T47D (cell line): ENCODE measurements around the gene CFAP97.
A peak's percentile ranks its signal among the peaks of the same experiment; 100 is the strongest.

Experiments
- DNase-seq, 2 experiments: peaks; one replicate each; pipeline versions ENCODE4 v3.0.0 to v3.0.0-alpha.2; 2011 to 2012; ENCODE audit warnings: low read depth in 1 of 2, low spot score in 1 of 2
- JUND ChIP-seq: IDR thresholded peaks from 2 replicates; pipeline ENCODE4 v1.6.1; 2012; ENCODE audit warnings: low read depth
- in situ Hi-C: cut with HindIII; loops from 2 replicates; pipeline ENCODE4 v1.10.0; 2016; ENCODE audit warnings: low sequenced_read_pairs, low pct_unique_long_range_greater_than_20kb

The CFAP97 gene

GRCh38 chr4:185235843-185236503 lies 32.2 kb upstream of the CFAP97 start:
- peak in 1 of 2 experiments; percentile 11 for DNase-seq
- no peak for TF ChIP-seq JUND
- in situ Hi-C loops, result no loop called here

DNA sequence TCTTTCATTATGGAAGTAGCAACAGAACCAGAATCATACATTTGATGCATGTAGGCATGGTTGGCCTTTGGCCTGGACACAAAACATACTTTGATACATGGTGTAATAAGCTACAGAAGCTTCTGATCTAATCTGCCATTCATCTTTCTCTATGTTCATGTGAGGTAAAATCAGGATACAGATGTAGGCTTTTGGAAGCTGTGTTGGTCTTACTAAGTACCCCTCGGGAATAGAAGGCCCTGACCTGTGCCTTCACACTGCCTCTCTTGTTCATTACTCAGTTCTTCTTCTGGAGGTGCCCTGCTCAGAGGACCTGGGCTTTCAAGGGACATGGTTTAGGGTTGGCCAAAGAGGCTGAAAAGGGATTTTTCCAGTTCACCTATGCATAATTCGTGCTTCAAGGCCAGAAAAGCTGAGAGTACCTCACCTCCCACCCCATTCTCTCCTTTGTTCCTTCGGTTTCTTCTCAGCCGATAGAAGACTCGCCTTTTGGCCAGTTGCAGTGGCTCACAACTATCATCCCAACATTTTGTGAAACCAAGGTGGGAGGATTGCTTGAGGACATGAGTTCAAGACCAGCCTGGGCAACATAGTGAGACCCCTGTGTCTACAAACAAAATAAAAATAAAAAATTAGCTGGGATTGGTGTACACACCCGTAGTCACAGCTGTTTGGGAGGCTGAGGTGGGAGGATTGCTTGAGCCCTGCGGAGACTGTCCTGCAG lies 31.5 kb upstream of the CFAP97 start:
- TF ChIP-seq JUND, result no peak
- no peak for DNase-seq
- in situ Hi-C loops, result no loop called here

- DNase-seq, result no peak
- in situ Hi-C loops, result no loop called here
- TF ChIP-seq JUND, result no peak
Observed at GRCh38 chr4:185232370-185232769, 28.6 kb upstream of the CFAP97 start.

DNA sequence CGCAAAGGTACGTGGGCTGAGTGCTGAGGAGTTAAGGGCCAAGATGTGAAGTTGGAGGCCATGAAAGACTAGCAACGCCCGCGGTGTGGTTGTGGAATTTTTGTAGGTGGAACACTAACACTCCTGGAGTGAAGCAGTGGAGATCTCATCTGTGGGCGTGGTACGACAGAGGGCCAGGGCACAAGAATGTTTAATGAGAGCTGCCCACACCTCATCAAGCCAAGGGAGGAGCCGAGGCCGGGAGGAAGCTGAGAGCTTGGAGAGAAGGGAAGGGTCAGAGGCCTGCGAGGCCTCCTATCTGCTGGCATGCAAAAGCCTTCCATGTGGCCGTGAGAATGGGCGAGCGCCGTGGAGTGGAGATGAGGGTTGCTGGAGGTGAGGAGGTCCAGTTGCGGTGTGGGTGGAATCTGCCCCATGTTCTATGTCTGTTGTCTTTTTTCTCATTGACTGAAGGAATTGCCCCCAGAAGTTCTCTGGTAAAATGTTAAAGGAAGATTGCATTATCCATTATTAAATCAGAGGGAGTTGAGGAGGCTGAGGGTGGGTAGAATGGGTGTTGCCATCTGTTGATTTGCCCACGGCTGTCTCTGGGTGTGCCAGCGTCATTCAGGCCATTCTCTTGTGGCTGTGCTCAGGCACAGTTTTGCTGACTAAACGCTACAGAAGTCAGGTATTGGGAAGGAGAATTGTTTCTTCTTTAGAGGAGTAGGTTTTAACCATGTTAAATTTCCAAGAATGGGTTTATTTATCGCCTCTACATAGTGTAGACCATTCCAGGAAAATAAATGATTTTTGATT lies 25.4 kb upstream of the CFAP97 start:
- in situ Hi-C loops, result no loop called here
- DNase-seq, result no peak
- no peak for TF ChIP-seq JUND

- no peak for DNase-seq
- in situ Hi-C loops, result no loop called here
- TF ChIP-seq JUND, result no peak
Observed at GRCh38 chr4:185227713-185228278, 24.0 kb upstream of the CFAP97 start.

GRCh38 chr4:185227131-185227551 lies 23.3 kb upstream of the CFAP97 start:
- peak in 1 of 2 experiments; percentile 59 for DNase-seq
- TF ChIP-seq JUND, result no peak
- in situ Hi-C loops, result no loop called here

DNA sequence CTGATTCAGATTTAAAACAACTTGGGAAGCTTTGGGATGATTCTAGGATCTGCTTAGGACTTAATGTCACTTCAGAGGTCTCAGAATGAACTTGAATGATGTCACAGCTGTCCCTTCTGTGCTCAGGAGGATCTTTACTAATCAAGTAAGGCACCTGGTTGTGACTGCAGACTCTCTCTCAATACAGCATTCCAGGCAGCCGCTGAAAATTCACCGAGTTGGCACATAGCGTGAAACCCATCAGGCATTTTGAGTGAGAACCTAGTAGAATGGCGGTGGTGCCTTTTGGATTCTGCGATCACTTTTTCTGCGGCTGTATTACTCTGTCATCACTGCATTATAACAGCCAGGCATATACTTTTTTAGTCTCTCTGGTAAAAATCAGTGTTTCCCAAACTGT lies 22.1 kb upstream of the CFAP97 start:
- no peak for TF ChIP-seq JUND
- no peak for DNase-seq
- in situ Hi-C loops, result no loop called here

DNA sequence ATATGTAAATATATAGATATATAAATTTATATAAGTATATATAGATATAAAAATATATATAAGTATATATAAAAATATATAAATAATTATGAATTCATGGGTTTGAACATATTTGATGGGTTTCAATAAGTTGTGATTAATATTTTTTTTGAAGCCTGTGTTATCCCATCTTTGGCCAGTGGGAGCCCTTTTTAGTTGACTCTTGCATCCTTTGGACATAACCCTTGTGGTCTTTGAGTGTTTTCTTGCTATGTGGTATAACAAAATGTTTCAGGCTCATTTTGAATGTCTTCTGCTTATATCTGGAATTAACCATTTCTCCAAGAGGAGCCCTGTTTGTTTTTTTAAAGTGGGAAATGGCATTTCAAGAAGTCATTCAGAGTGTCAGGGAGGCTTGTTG lies 20.8 kb upstream of the CFAP97 start:
- TF ChIP-seq JUND, result no peak
- DNase-seq, result no peak
- in situ Hi-C loops, result no loop called here

- no peak for DNase-seq
- TF ChIP-seq JUND, result no peak
- in situ Hi-C loops, result no loop called here
Observed at GRCh38 chr4:185222598-185222997, 18.8 kb upstream of the CFAP97 start.

DNA sequence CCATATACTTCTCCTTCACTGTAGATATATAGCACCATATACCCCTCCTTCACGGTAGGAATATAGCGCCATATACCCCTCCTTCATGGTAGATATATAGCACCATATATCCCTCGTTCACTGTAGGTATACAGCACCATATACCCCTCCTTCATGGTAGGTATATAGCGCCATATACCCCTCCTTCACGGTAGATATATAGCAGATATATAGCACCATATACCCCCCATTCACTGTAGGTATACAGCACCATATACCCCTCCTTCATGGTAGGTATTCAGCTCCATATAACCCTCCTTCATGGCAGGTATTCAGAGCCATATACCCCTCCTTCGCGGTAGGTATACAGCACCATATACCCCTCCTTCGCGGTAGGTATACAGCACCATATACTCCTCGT lies 18.1 kb upstream of the CFAP97 start:
- TF ChIP-seq JUND, result no peak
- in situ Hi-C loops, result no loop called here
- DNase-seq, result no peak

GRCh38 chr4:185221491-185221890 lies 17.7 kb upstream of the CFAP97 start:
- DNase-seq, result no peak
- in situ Hi-C loops, result no loop called here
- TF ChIP-seq JUND, result no peak

GRCh38 chr4:185219551-185220344 lies 15.9 kb upstream of the CFAP97 start:
- no peak for TF ChIP-seq JUND
- peak in 1 of 2 experiments; percentile 37 for DNase-seq
- in situ Hi-C loops, result no loop called here
